Measurements from ENCODE around the gene COIL. TPM values are rescaled to one million over a fixed set of nuclear protein-coding genes. Genes with fewer than 3 reads are reported as not detected.
"Not testable (repeated sequence)": the region's sequence is repeated elsewhere in the genome, so short reads cannot be mapped to it uniquely, and the experiment has no call there.

The COIL gene
- total RNA-seq, 2 experiments from 2014 or later, result 17.6 to 17.8 TPM

DNA sequence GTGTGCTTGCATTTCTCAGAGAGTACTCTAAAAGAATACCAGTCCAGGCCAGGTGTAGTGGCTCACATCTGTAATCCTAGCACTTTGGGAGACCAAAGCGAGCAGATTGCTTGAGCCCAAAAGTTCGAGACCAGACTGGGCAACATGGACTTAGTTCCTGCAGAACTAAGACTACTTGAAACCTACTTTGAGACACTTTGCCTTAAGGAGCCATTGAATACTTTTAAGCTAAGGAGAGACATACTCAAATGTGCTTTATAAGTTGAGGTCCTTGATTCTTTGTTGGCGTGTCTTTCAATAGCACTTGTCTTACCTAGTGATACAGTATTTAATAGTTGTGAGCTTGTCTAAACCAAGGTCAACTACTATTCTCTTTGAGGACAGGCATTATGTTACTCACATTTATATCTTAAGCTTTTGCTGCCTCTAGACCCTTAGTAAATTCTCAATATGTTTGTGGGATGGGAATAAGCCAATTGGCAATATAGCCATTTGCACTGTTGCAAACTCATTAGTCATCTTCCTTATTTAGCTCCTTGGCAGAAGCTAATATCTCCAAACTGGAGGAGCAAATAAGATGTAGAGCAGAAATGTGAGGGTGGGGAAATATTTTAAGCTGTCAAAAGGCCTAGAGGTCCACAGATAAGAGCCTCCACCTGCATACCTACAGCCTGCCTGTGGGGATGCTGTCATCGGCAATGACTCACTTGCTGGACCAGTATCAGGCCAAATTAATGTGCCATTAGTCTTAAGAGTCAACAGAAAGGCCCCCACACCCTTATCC, 33.4 kb upstream of the COIL start:
- Mint-ChIP-seq H3K4me3 (no peak overlapping the region), H3K4me1 (ENCODE audit: low read depth) (no peaks in the 10 kb centered on the region), H3K9me3 (ENCODE audit: insufficient read depth) (no peaks in the 10 kb centered on the region), H3K27me3 (ENCODE audit: low read depth) (no peaks in the 10 kb centered on the region), H3K27ac (no peak overlapping the region), H3K36me3 (ENCODE audit: low read depth) (peaks cover 7% of the 10 kb centered on the region)
- no peak for ATAC-seq
- no peak for DNase-seq
- POLR2A ChIA-PET, result no interaction called here
- CTCF ChIA-PET, result no interaction called here

DNA sequence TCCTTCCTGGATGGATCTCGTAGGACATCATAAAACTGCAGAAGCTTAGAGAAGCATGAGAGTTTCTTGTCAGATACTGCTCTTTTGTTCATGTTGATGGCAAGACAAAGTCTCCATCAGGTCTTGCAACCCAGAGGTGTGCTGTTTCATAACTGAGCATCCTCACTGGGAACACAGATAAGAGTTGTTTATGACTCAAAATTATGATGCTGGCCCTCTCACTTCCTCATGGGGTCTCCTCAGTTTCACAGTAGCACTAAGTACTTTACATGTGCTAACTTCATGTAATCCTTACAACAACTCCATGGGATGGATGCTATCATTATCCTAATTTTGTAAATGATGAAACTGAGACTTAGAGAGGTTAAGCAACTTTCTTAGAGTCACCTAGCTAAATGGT, 31.5 kb upstream of the COIL start:
- Mint-ChIP-seq H3K27ac (no peak overlapping the region), H3K36me3 (ENCODE audit: low read depth) (peaks cover 9% of the 10 kb centered on the region), H3K9me3 (ENCODE audit: insufficient read depth) (no peaks in the 10 kb centered on the region), H3K27me3 (ENCODE audit: low read depth) (no peaks in the 10 kb centered on the region), H3K4me3 (no peak overlapping the region), H3K4me1 (ENCODE audit: low read depth) (no peaks in the 10 kb centered on the region)
- DNase-seq, result no peak
- ATAC-seq, result no peak
- CTCF ChIA-PET, result no interaction called here
- POLR2A ChIA-PET, result no interaction called here

DNA sequence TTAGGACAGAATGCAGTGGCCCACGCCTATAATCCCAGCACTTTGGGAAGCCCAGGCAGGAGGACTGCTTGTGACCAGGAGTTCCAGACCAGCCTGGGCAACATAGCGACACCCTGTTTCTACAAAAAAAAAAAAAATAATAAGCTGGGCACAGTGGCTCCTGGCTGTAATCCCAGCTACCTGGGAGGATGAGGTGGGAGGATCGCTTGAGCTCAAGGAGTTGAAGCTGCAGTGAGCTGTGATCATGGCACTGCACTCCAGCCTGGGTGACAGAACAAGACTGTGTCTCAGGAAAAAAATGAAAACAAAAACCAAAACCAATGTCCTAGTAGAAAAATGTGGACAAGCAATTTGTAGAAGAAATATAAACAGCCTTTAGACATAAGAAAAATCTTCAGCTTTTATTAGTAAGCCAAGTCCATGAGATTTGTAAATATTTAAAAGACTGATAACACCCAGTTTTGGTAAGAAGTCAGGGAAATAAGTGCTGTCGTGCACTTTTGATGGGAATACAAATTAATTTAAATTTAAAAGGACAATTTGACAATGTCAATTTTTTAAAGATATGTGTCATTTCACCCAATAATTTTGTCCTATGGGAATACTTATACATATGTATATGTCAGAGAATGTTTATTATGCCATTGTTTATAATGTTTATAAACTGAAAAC, 28.2 kb upstream of the COIL start:
- POLR2A ChIA-PET, result no interaction called here
- Mint-ChIP-seq H3K27ac (no peak overlapping the region), H3K36me3 (ENCODE audit: low read depth) (peaks cover 13% of the 10 kb centered on the region), H3K4me1 (ENCODE audit: low read depth) (no peaks in the 10 kb centered on the region), H3K27me3 (ENCODE audit: low read depth) (no peaks in the 10 kb centered on the region), H3K4me3 (no peak overlapping the region), H3K9me3 (ENCODE audit: insufficient read depth) (no peaks in the 10 kb centered on the region)
- no peak for ATAC-seq
- DNase-seq, result no peak
- CTCF ChIA-PET, result no interaction called here

DNA sequence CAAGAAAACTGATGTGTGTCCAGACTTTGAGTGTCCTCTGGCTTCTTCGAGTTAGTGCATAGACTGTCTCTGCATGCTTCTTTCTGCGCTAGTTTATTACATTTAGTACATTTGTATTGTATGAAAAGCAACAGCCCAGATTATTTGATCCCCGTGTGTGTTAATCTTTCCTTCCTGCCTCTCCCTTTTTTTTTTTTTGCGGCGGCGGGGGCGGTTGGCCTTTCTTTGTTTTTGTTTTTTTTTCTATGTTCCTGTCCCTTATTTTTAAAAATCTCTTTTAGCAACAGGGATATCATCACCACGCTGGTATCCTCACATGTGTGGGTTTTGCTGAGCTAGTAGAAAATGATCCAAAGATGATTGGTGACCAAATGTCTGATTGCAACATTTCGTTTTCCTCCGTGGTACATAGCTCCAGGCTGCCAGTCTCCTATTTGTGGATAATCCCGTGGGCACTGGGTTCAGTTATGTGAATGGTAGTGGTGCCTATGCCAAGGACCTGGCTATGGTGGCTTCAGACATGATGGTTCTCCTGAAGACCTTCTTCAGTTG, 26.5 kb upstream of the COIL start:
- no peak overlapping the region for H3K27ac Mint-ChIP-seq
- CTCF ChIA-PET, result interaction anchor here (1.1 kb wide), 1 partner anchor 8 kb away, joined by 4 read pairs; no protein-coding TSS in a partner anchor
- no peak for DNase-seq
- H3K27me3 Mint-ChIP-seq (ENCODE audit: low read depth), result no peaks in the 10 kb centered on the region
- no peak for ATAC-seq
- H3K4me1 Mint-ChIP-seq (ENCODE audit: low read depth), result no peaks in the 10 kb centered on the region
- POLR2A ChIA-PET, result no interaction called here
- H3K9me3 Mint-ChIP-seq (ENCODE audit: insufficient read depth), result no peaks in the 10 kb centered on the region
- peaks cover 13% of the 10 kb centered on the region for H3K36me3 Mint-ChIP-seq (ENCODE audit: low read depth)
- no peak overlapping the region for H3K4me3 Mint-ChIP-seq

DNA sequence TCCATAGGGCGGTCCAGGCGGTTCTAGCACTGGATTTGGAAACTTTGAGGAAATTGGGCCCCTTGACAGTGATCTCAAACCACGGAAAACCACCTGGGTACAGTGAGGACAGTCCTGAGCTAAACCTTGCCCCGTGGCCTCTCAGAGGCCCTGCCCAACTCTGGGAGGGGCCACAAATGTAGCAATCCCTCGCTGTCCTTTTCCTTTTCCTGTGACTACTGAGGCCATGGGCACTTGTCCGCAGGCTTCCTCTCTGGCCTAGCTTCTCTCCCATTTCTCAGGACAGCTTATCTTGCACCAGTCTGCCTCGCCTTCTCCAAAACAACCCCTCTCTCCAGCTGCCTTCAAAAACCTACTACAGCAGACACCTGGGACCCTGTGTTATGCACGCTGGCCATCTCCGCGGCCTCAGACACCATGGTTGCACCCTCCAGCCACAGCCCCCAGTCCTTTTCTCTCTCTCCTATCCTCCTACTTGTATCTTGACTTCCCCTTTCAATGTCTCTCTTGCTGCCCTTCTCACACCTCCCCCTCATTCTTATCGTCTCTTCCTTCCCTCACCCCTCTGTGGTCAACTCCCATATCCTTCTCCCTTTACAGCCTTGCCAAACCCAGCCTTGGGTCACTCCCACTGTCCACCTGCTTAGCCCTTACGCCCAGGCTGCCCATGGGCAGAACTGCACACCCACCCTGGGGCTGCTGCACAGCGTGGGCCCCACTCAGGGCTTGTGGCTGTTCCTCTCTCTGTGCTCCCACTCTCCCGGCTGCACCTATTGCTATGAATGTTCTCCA, 24.7 kb upstream of the COIL start:
- no peak for DNase-seq
- no peaks in the 10 kb centered on the region for H3K27me3 Mint-ChIP-seq (ENCODE audit: low read depth)
- CTCF ChIA-PET, result no interaction called here
- no peak for ATAC-seq
- peaks cover 13% of the 10 kb centered on the region for H3K36me3 Mint-ChIP-seq (ENCODE audit: low read depth)
- no peaks in the 10 kb centered on the region for H3K9me3 Mint-ChIP-seq (ENCODE audit: insufficient read depth)
- H3K4me3 Mint-ChIP-seq, result no peak overlapping the region
- POLR2A ChIA-PET, result no interaction called here
- no peaks in the 10 kb centered on the region for H3K4me1 Mint-ChIP-seq (ENCODE audit: low read depth)
- no peak overlapping the region for H3K27ac Mint-ChIP-seq

DNA sequence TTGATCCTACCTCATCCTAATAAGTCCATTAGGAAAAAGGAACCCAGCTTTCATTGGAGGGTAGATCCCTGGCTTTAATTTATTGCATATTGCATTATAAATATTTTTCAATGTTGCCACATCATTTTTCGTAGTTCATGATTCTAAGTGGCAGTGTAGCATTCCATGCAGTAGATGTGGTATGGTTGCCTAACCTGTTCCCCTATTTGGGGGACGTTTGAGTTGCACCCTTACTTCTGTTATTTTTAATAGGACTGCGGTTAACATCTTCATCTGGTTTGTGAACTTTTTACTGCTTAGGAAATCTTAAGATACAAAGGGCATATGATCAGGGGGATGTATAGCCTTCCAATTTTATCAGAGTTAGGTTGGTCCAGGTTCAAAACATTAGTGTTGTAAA, 22.5 kb upstream of the COIL start:
- Mint-ChIP-seq H3K36me3 (ENCODE audit: low read depth) (peaks cover 11% of the 10 kb centered on the region), H3K4me1 (ENCODE audit: low read depth) (peaks cover 12% of the 10 kb centered on the region)

DNA sequence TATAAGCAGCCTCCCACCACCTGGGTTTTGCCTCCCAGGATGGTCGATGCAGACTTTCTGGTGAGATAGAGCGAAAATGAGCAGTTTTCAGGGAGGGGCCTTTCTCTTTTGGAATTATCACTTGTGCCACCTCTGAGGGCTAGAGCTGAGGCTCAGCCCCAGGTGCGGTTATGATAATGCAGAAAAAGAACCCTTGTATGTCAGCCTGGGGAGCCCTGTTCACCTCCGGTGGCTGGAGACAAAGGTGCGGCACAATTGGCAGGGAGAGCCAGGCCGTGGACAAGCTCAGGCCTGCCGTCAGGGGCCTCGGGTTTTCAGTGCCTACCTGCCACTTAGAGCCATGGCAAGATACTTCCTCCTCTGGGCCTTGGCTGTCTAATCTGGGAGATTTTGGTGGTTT, 21.5 kb upstream of the COIL start:
- no peak overlapping the region for H3K27ac Mint-ChIP-seq
- H3K4me1 Mint-ChIP-seq (ENCODE audit: low read depth), result peaks cover 17% of the 10 kb centered on the region
- H3K27me3 Mint-ChIP-seq (ENCODE audit: low read depth), result peaks cover under 1% of the 10 kb centered on the region
- no peak for ATAC-seq
- no peaks in the 10 kb centered on the region for H3K9me3 Mint-ChIP-seq (ENCODE audit: insufficient read depth)
- no peak for DNase-seq
- ChIA-PET CTCF (no interaction called here), POLR2A (no interaction called here)
- H3K36me3 Mint-ChIP-seq (ENCODE audit: low read depth), result peaks cover 9% of the 10 kb centered on the region
- no peak overlapping the region for H3K4me3 Mint-ChIP-seq

More for the DNA sequence above, 22.5 kb upstream of the COIL start:
- Mint-ChIP-seq H3K9me3 (ENCODE audit: insufficient read depth) (no peaks in the 10 kb centered on the region), H3K27ac (no peak overlapping the region), H3K27me3 (ENCODE audit: low read depth) (no peaks in the 10 kb centered on the region), H3K4me3 (no peak overlapping the region)
- CTCF ChIA-PET, result no interaction called here
- POLR2A ChIA-PET, result no interaction called here
- ATAC-seq (no peak), DNase-seq (no peak)

DNA sequence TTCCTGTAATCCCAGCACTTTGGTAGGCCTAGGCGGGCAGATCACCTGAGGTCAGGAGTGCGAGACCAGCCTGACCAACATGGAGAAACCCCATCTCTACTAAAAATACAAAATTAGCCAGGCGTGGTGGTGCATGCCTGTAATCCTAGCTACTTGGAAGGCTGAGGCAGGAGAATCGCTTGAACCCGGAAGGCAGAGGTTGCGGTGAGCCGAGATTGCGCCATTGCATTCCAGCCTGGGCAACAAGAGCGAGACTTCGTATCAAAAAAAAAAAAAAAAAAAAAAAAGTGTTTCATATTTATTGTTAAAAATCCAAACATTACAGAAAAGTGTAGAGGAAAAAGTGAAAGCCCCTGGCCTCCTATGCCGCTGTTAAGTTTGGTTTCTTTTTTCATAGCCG, 19.7 kb upstream of the COIL start:
- not testable (repeated sequence) for H3K9me3 Mint-ChIP-seq (ENCODE audit: insufficient read depth)

DNA sequence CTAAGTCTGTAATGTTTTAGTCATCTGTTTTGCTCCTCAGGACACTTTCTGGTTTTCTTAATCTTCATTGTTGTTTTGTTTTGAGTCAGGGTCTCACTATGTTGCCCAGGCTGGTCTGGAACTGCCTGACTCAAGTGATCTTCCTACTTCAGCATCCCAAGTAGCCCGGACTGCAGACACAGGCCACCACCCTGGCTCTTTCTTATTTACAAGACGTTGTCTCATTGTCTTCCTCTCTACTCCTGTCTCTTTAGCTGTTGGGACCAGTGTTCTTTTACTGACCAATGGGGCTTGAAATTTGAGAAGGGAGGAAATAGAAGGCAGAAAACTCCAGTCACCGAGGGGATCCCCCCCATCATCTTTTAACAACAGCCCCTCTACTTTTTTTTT, 18.2 kb upstream of the COIL start:
- no peak for DNase-seq
- Mint-ChIP-seq H3K36me3 (ENCODE audit: low read depth) (peaks cover under 1% of the 10 kb centered on the region), H3K4me3 (peak overlapping the region; percentile 89), H3K27ac (peak overlapping the region; percentile 89), H3K9me3 (ENCODE audit: insufficient read depth) (no peaks in the 10 kb centered on the region), H3K4me1 (ENCODE audit: low read depth) (peaks cover 24% of the 10 kb centered on the region), H3K27me3 (ENCODE audit: low read depth) (peaks cover 15% of the 10 kb centered on the region)
- POLR2A ChIA-PET, result interaction anchor here (0.5 to 1.2 kb wide), 3 partner anchors 65 to 305 kb away, joined by 3 to 6 read pairs (median 5); partner anchors contain the start of genes AKAP1 and TRIM25
- no peak for ATAC-seq
- CTCF ChIA-PET, result interaction anchor here (0.6 to 3.1 kb wide), 6 partner anchors 8 to 156 kb away, joined by 3 to 15 read pairs (median 4); partner anchors contain the start of gene COIL

More for the DNA sequence above, 19.7 kb upstream of the COIL start:
- POLR2A ChIA-PET; H3K27ac Mint-ChIP-seq; ATAC-seq; CTCF ChIA-PET; DNase-seq; H3K36me3 Mint-ChIP-seq (ENCODE audit: low read depth); H3K4me3 Mint-ChIP-seq; H3K27me3 Mint-ChIP-seq (ENCODE audit: low read depth): not testable (repeated sequence)
- peaks cover 24% of the 10 kb centered on the region for H3K4me1 Mint-ChIP-seq (ENCODE audit: low read depth)

DNA sequence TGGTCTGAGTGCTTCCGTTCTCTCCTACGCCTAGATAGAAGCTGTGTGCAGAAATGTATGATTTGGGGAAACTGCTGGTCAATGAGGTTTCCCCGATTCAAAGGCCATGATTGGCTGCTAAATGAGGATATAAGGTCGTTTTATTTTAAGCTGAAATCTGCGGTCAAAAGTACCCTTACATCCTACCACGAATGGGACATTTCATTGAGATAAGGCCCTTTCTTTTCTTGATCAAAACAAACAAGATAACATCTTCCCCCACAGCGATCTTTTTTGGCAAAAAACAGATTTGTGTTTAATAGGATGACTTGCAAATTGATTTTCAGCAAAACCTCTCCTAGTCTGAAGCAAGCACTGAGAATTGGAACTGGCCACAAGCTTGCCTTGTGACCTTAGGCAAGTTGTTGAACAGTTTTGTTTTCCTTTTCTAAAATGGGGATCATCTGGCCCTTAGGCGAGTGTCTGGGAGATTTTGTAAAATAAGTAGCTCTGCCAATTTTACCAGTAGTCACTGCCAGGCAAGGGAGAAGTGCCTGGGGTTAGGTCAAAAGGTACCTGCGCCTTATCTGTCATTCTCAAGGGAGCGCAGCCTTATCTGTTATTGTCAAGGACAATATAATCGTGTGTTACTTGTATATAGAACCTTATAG, 17.7 kb upstream of the COIL start:
- CTCF ChIA-PET, result interaction anchor here (0.6 to 3.1 kb wide), 6 partner anchors 8 to 155 kb away, joined by 3 to 15 read pairs (median 4); partner anchors contain the start of gene COIL
- Mint-ChIP-seq H3K27me3 (ENCODE audit: low read depth) (peaks cover 20% of the 10 kb centered on the region), H3K27ac (peak overlapping the region; percentile 89), H3K9me3 (ENCODE audit: insufficient read depth) (no peaks in the 10 kb centered on the region), H3K4me1 (ENCODE audit: low read depth) (peaks cover 24% of the 10 kb centered on the region), H3K36me3 (ENCODE audit: low read depth) (no peaks in the 10 kb centered on the region), H3K4me3 (peak overlapping the region; percentile 89)
- DNase-seq (peak; percentile 26), ATAC-seq (peak; percentile 19)
- POLR2A ChIA-PET, result interaction anchor here (0.7 to 1.3 kb wide), 4 partner anchors 18 to 106 kb away, joined by 3 to 6 read pairs (median 4); partner anchors contain the start of genes AKAP1, COIL and TRIM25
